Liver (tissue), 10 donors: ENCODE data around the gene ISOC1. TPM values are rescaled to one million over a fixed set of nuclear protein-coding genes. Genes with fewer than 3 reads are reported as not detected.

ENCODE experiments used
- DNase-seq: peaks from one replicate; pipeline ENCODE4 v3.0.0-alpha.2; 2017; ENCODE audit warnings: low spot score
- H3K27ac ChIP-seq, 2 donors: one replicate each; pipeline ENCODE4 v1.7.0; 2013; ENCODE audit warnings: inconsistent platforms in 2 of 2, low read length in 2 of 2, control low read depth in 1 of 2, low read depth in 1 of 2, mild to moderate bottlenecking in 1 of 2
- H3K27me3 ChIP-seq, 4 donors: one replicate each; pipeline versions ENCODE4 v1.6.1 to v1.7.0; 2013; ENCODE audit warnings: low read length in 3 of 4, inconsistent platforms in 1 of 4, mild to moderate bottlenecking in 1 of 4, moderate library complexity in 1 of 4; ENCODE audit not compliant: control insufficient read depth in 4 of 4, insufficient read depth in 4 of 4
- H3K36me3 ChIP-seq, 4 donors: one replicate each; pipeline versions ENCODE4 v1.6.1 to v1.7.0; 2013; ENCODE audit warnings: low read length in 3 of 4, mild to moderate bottlenecking in 3 of 4, low read depth in 1 of 4, moderate library complexity in 1 of 4; ENCODE audit not compliant: control insufficient read depth in 4 of 4, insufficient read depth in 3 of 4
- H3K4me1 ChIP-seq, 4 donors: one replicate each; pipeline versions ENCODE4 v1.6.1 to v1.7.0; 2013; ENCODE audit warnings: low read length in 3 of 4, mild to moderate bottlenecking in 3 of 4, moderate library complexity in 1 of 4; ENCODE audit not compliant: control insufficient read depth in 4 of 4, insufficient read depth in 4 of 4
- H3K4me3 ChIP-seq, 3 donors: one replicate each; pipeline versions ENCODE4 v1.6.1 to v1.7.0; 2013; ENCODE audit warnings: low read length in 3 of 3, control low read depth in 1 of 3, low read depth in 1 of 3, mild to moderate bottlenecking in 1 of 3
- H3K9ac ChIP-seq, 2 donors: one replicate each; pipeline ENCODE4 v1.7.0; 2013; ENCODE audit warnings: low read length in 2 of 2, mild to moderate bottlenecking in 2 of 2, moderate library complexity in 2 of 2, control low read depth in 1 of 2, low read depth in 1 of 2
- H3K9me3 ChIP-seq, 4 donors: one replicate each; pipeline versions ENCODE4 v1.6.1 to v1.7.0; 2013; ENCODE audit warnings: low read length in 3 of 4; ENCODE audit not compliant: control insufficient read depth in 4 of 4
- EGR1 ChIP-seq, 2 donors: IDR thresholded peaks; 2 replicates each; pipeline ENCODE4 v1.6.1; 2016 to 2018; ENCODE audit warnings: antibody characterized with exemption in 2 of 2, low read depth in 2 of 2
- FOXA1 ChIP-seq: IDR thresholded peaks from 2 replicates; pipeline ENCODE4 v1.6.1; 2016; ENCODE audit warnings: antibody characterized with exemption
- JUND ChIP-seq, 2 donors: IDR thresholded peaks; 2 replicates each; pipeline ENCODE4 v1.6.1; 2016; ENCODE audit warnings: antibody characterized with exemption in 2 of 2
- MAX ChIP-seq: IDR thresholded peaks from 2 replicates; pipeline ENCODE4 v1.6.1; 2016; ENCODE audit warnings: antibody characterized with exemption
- RAD21 ChIP-seq, 2 donors: IDR thresholded peaks; 2 replicates each; pipeline ENCODE4 v1.6.1; 2016; ENCODE audit warnings: antibody characterized with exemption in 2 of 2, mild to moderate bottlenecking in 2 of 2
- RXRA ChIP-seq, 2 donors: IDR thresholded peaks; 2 replicates each; pipeline ENCODE4 v1.6.1; 2017 to 2018; ENCODE audit warnings: antibody characterized with exemption in 2 of 2, mild to moderate bottlenecking in 1 of 2
- ZBTB33 ChIP-seq: IDR thresholded peaks from 2 replicates; pipeline ENCODE4 v1.6.1; 2016; ENCODE audit warnings: antibody characterized with exemption
- WGBS: extraction: QIAGEN DNeasy Blood & Tissue Kit; methylation state at CpG from one replicate; pipeline ENCODE4 v1.1.7; 2013; 5-methylcytosine and 5-hydroxymethylcytosine counted together
- polyA plus RNA-seq, 2 donors: library from polyadenylated mRNA; stranded (reverse) in 1 of 2; unstranded in 1 of 2; fragments of 200-250 nt in 1 of 2; fragments of >200 nt in 1 of 2; fragmentation: Nextera tagmentation in 1 of 2; extraction: Ambion mirVana in 1 of 2; gene quantifications; one replicate each; pipeline versions ENCODE4 v1.2.1 to v1.2.3, GENCODE V29; 2013 to 2015
- small RNA-seq: library from RNA; depleted of rRNA; stranded (forward); fragments of <200 nt; gene quantifications from one replicate; pipeline ENCODE3, GENCODE V24; 2014
- total RNA-seq, 2 donors: library from RNA; depleted of rRNA; stranded (reverse); fragments of >200 nt; gene quantifications; one replicate each; pipeline ENCODE4 v1.2.3, GENCODE V29; 2014
- donor health status: healthy.
- donor health status: healthy.
- donor health status: healthy.
- donor health status: healthy.
- donor health status: healthy.

Gene ISOC1
- total and polyA plus RNA-seq, 4 donors: 34.1 to 52.9 (median 41.8) TPM

- Histone ChIP-seq H3K36me3 (no peaks in the 10 kb centered on the region), H3K27me3 (no peaks in the 10 kb centered on the region), H3K9ac (no peak overlapping the region), H3K4me1 (no peaks in the 10 kb centered on the region), H3K27ac (no peak overlapping the region), H3K4me3 (no peak overlapping the region), H3K9me3 (no peaks in the 10 kb centered on the region)
- no peak for TF ChIP-seq ZBTB33
- WGBS: 82% methylated on average over 2 of the region's 2 CpGs
- DNase-seq: no peak
Measured at GRCh38 chr5:129141696-129142095, 47.1 kb downstream of the ISOC1 start.

- DNase-seq: no peak
- no peak for TF ChIP-seq RAD21 (IDR thresholded peaks at IDR 0.05)
- TF ChIP-seq JUND (IDR thresholded peaks at IDR 0.05): no peak
- TF ChIP-seq EGR1 (IDR thresholded peaks at IDR 0.05; ENCODE audit: low read depth in 2 of 2): no peak
- no peak for TF ChIP-seq RXRA (IDR thresholded peaks at IDR 0.05)
- no peak for TF ChIP-seq ZBTB33
- Histone ChIP-seq H3K4me1 (no peaks in the 10 kb centered on the region), H3K9ac (no peak overlapping the region), H3K27me3 (no peaks in the 10 kb centered on the region), H3K27ac (no peak overlapping the region), H3K9me3 (no peaks in the 10 kb centered on the region), H3K36me3 (no peaks in the 10 kb centered on the region), H3K4me3 (no peak overlapping the region)
- WGBS: 96% methylated on average over 3 of the region's 3 CpGs
Measured at GRCh38 chr5:129155876-129156275, 61.3 kb downstream of the ISOC1 start.

DNA sequence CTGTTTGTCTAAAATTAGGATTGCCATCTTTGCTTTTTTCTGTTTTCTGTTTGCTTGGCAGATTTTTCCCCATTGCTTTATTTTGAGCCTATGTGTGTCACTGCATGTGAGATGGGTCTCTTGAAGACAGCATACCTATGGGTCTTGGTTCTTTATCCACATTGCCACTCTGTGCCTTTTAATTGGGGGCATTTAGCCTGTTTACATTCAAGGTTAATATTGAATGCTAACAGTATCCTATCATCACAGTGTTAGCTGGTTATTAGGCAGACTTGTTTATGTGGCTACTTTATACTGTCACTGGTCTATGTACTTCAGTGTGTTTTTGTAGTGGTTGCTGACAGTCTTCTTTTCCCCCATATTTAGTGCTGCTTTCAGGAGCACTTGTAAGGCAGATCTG, 67.3 kb downstream of the ISOC1 start:
- no peak for DNase-seq
- H3K36me3 ChIP-seq: no peaks in the 10 kb centered on the region
- TF ChIP-seq JUND (IDR thresholded peaks at IDR 0.05): no peak
- no peak for TF ChIP-seq FOXA1
- no peak for TF ChIP-seq MAX
- no peaks in the 10 kb centered on the region for H3K4me1 ChIP-seq
- no peak overlapping the region for H3K4me3 ChIP-seq
- H3K27me3 ChIP-seq: no peaks in the 10 kb centered on the region
- no peak overlapping the region for H3K27ac ChIP-seq
- peaks cover 0 to 4% (median 0%) of the 10 kb centered on the region in 4 donors for H3K9me3 ChIP-seq
- no peak overlapping the region for H3K9ac ChIP-seq

Small RNA genes lying within 50 kb of the gene (small RNA-seq; reads per million reads assigned to genes)
- not detected for gene MIR4633

Other genes starting within 250 kb of the ISOC1 start
- under 1 TPM in 1 of 2 donors, not detected in 1; 0.05 TPM for gene SLC27A6, start 129.3 kb upstream of the ISOC1 start, total RNA-seq
- gene SLC27A6, start 129.3 kb upstream of the ISOC1 start, polyA plus RNA-seq: not detected